Measurements from ENCODE around the gene SPHK1.

The SPHK1 gene

GRCh38 chr17:76408037-76408849 lies 23.8 kb downstream of the SPHK1 start:
- peak; percentile 64 for DNase-seq

GRCh38 chr17:76410328-76410965 lies 26.0 kb downstream of the SPHK1 start:
- no peak for DNase-seq

- DNase-seq = no peak
These were observed 26.8 kb downstream of the SPHK1 start for GRCh38 chr17:76411247-76411646.

- peak; percentile 20 for DNase-seq
These were observed 30.2 kb downstream of the SPHK1 start for GRCh38 chr17:76414334-76415295.

GRCh38 chr17:76415786-76416185 lies 31.4 kb downstream of the SPHK1 start:
- DNase-seq = no peak

GRCh38 chr17:76416457-76416856 lies 32.0 kb downstream of the SPHK1 start:
- no peak for DNase-seq

- no peak for DNase-seq
These were observed 32.5 kb downstream of the SPHK1 start for GRCh38 chr17:76416899-76417298.

- DNase-seq = no peak
These were observed 33.2 kb downstream of the SPHK1 start for GRCh38 chr17:76417499-76418143.

GRCh38 chr17:76419576-76420260 lies 35.3 kb downstream of the SPHK1 start:
- DNase-seq = no peak

- no peak for DNase-seq
These were observed 36.1 kb downstream of the SPHK1 start for GRCh38 chr17:76420356-76421043.

- DNase-seq = no peak
These were observed 36.6 kb downstream of the SPHK1 start for GRCh38 chr17:76421044-76421407.

GRCh38 chr17:76422406-76422805 lies 38.0 kb downstream of the SPHK1 start:
- DNase-seq = no peak

- DNase-seq = no peak
These were observed 38.5 kb downstream of the SPHK1 start for GRCh38 chr17:76422860-76423259.

GRCh38 chr17:76426853-76427252 lies 42.4 kb downstream of the SPHK1 start:
- no peak for DNase-seq

GRCh38 chr17:76427501-76428231 lies 43.3 kb downstream of the SPHK1 start:
- DNase-seq = no peak

GRCh38 chr17:76428511-76428910 lies 44.1 kb downstream of the SPHK1 start:
- no peak for DNase-seq

GRCh38 chr17:76431509-76431908 lies 47.1 kb downstream of the SPHK1 start:
- DNase-seq = no peak

- no peak for DNase-seq
These were observed 47.6 kb downstream of the SPHK1 start for GRCh38 chr17:76432004-76432403.

- no peak for DNase-seq
These were observed 48.4 kb downstream of the SPHK1 start for GRCh38 chr17:76432712-76433336.

- DNase-seq = no peak
These were observed 49.3 kb downstream of the SPHK1 start for GRCh38 chr17:76433693-76434092.
